ENCODE measurements around the gene EFCAB11. TPM values are rescaled to one million over a fixed set of nuclear protein-coding genes. Genes with fewer than 3 reads are reported as not detected.

Gene EFCAB11
- total and polyA plus RNA-seq, 9 of the 15 experiments (the other 6 are each of a cell fraction or from before 2014, with no cell fraction given) = 13.4 to 37.9 (median 17.4) TPM

GRCh38 chr14:89954070-89955021 is at the start of gene EFCAB11 (continued):
- TF ChIP-seq, protein P1, sequence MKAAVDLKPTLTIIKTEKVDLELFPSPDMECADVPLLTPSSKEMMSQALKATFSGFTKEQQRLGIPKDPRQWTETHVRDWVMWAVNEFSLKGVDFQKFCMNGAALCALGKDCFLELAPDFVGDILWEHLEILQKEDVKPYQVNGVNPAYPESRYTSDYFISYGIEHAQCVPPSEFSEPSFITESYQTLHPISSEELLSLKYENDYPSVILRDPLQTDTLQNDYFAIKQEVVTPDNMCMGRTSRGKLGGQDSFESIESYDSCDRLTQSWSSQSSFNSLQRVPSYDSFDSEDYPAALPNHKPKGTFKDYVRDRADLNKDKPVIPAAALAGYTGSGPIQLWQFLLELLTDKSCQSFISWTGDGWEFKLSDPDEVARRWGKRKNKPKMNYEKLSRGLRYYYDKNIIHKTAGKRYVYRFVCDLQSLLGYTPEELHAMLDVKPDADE (conservative IDR thresholded peaks at IDR 0.05; ENCODE audit: control insufficient read depth, low read depth, low read length) = no peak
- TF ChIP-seq NKRF (IDR thresholded peaks at IDR 0.05; ENCODE audit: borderline replicate concordance) (peak; percentile 91), OTX1 (CRISPR knock-in tag; IDR thresholded peaks at IDR 0.05) (no peak), CXXC5 (CRISPR knock-in tag; IDR thresholded peaks at IDR 0.05) (peak; percentile 74), FOXK1 (CRISPR knock-in tag; IDR thresholded peaks at IDR 0.05; ENCODE audit: borderline replicate concordance) (no peak), NEUROD1 (IDR thresholded peaks at IDR 0.05; ENCODE audit: borderline replicate concordance, low read depth, low read length, partially characterized antibody) (peak; percentile 70), TCF3 (CRISPR knock-in tag; IDR thresholded peaks at IDR 0.05) (no peak; the same call in 1 of the 2 replicates), RNF2 (IDR thresholded peaks at IDR 0.05) (peak; percentile 22; the same call in 1 of the 2 replicates), TBP (optimal IDR thresholded peaks at IDR 0.05; ENCODE audit: low read depth, low read length) (peak; percentile 54), GMEB1 (CRISPR knock-in tag; IDR thresholded peaks at IDR 0.05) (0 out of 2 replicates have a peak, but pooled peaks have one; percentile 41), ADNP (tag; IDR thresholded peaks at IDR 0.05) (no peak), FOXK2 (conservative IDR thresholded peaks at IDR 0.05 in 1 of 2, IDR thresholded peaks at IDR 0.05 in 1 of 2; ENCODE audit: low read depth in 2 of 2) (peak in 1 of 2 experiments; percentile 34; a peak in 2 of 4 replicates), GABPA (tag; conservative IDR thresholded peaks at IDR 0.05; ENCODE audit: low read depth) (peak; percentile 80), HNRNPLL (IDR thresholded peaks at IDR 0.05; ENCODE audit: low read depth, low read length, poor library complexity, severe bottlenecking) (peak; percentile 33)
- TF ChIP-seq, protein P2, sequence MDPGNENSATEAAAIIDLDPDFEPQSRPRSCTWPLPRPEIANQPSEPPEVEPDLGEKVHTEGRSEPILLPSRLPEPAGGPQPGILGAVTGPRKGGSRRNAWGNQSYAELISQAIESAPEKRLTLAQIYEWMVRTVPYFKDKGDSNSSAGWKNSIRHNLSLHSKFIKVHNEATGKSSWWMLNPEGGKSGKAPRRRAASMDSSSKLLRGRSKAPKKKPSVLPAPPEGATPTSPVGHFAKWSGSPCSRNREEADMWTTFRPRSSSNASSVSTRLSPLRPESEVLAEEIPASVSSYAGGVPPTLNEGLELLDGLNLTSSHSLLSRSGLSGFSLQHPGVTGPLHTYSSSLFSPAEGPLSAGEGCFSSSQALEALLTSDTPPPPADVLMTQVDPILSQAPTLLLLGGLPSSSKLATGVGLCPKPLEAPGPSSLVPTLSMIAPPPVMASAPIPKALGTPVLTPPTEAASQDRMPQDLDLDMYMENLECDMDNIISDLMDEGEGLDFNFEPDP (CRISPR knock-in tag; IDR thresholded peaks at IDR 0.05) = no peak
- TF ChIP-seq, protein P3, sequence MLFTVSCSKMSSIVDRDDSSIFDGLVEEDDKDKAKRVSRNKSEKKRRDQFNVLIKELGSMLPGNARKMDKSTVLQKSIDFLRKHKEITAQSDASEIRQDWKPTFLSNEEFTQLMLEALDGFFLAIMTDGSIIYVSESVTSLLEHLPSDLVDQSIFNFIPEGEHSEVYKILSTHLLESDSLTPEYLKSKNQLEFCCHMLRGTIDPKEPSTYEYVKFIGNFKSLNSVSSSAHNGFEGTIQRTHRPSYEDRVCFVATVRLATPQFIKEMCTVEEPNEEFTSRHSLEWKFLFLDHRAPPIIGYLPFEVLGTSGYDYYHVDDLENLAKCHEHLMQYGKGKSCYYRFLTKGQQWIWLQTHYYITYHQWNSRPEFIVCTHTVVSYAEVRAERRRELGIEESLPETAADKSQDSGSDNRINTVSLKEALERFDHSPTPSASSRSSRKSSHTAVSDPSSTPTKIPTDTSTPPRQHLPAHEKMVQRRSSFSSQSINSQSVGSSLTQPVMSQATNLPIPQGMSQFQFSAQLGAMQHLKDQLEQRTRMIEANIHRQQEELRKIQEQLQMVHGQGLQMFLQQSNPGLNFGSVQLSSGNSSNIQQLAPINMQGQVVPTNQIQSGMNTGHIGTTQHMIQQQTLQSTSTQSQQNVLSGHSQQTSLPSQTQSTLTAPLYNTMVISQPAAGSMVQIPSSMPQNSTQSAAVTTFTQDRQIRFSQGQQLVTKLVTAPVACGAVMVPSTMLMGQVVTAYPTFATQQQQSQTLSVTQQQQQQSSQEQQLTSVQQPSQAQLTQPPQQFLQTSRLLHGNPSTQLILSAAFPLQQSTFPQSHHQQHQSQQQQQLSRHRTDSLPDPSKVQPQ (CRISPR knock-in tag; IDR thresholded peaks at IDR 0.05; ENCODE audit: borderline replicate concordance) = no peak
